GM21619 (cell line): ENCODE measurements around the gene TPM3.
A peak's percentile ranks its signal among the peaks of the same experiment; 100 is the strongest.
"Not testable (repeated sequence)": the region's sequence is repeated elsewhere in the genome, so short reads cannot be mapped to it uniquely, and the experiment has no call there.

Source experiments
- ATAC-seq: cut with Tn5 transposase; IDR thresholded peaks from one replicate; pipeline ENCODE4 v1.9.1; 2021; ENCODE audit not compliant: unreplicated experiment

The TPM3 gene

DNA sequence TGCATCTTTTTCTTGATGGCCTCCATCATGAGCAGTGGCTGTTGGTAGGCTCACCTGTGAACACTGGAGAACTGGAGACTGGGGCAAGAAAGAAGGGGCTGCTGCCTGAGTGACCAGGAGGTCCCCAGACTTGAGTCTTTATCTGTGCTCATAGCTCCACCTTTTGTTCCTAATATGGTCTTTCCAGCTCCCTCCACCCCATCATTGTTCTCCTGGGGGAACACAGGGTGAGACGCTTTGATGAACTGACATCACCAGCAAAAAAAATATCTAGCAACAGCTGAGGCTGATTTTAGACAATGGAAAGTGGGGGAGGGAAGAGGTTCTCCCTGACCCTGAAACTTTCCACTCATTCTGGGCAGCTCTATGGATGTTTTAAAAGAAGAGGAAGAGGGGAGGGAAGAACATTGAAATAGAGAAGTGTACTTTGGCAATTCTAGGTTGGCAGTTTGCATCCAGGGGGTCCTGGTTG is at the start of gene TPM3:
Gene TPM3, minus strand, starts transcription at position 111 of the 472 bp plus-strand sequence. Its CDS starts 82 bp downstream, at position 29.
- no peak for ATAC-seq

- ATAC-seq = no peak
Measured at GRCh38 chr1:154240294-154240833, 48.5 kb upstream of the TPM3 start.

GRCh38 chr1:154239491-154239890 is 47.6 kb upstream of the TPM3 start:
- no peak for ATAC-seq

DNA sequence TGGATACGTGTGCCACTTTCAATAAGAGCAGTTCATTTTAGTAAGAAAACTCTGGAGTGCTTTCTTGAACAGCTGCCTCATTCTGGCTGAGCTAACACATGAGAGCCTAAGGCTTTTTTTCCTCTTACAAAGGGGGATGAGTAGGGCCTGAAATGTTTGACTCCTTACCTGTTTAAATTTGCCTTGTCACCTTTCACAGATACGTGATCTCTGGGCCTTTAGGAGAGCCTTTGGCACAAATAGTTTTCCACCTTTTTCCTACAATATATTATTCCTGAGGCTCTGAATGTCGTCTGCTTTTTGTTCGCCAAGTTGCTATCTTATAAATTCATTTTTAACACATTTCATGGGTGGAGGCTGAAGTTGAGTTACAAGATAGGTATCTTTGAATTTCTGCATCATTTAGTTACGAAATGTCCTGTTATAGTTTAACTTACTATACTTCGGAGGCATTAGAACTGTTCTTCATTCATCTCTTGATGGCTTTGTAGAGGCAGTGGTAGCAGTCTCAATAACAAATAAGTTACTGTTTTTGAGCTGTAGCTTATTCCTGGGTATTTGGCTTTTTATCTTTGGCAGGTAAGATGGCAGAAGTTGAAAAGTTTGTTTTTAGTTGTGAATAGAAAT is 46.1 kb upstream of the TPM3 start:
- ATAC-seq = no peak

GRCh38 chr1:154237435-154237834 is 45.5 kb upstream of the TPM3 start:
- no peak for ATAC-seq

DNA sequence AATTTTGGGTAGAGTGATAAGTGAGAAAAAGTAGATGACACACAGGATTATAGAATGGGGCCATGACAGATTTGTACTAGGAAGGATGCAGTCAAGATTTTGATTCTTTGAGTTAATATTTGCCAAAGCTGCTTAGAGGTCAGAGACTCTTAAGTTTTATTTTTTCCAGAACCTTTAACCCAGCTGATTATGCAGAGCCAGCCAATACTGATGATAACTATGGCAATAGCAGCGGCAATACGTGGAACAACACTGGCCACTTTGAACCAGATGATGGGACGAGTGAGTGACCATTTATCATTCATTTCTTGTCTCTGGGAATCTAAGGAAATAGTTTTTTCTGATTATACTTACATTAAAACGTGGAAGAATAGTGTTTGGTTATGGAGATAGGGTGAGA is 45.0 kb upstream of the TPM3 start:
- no peak for ATAC-seq

DNA sequence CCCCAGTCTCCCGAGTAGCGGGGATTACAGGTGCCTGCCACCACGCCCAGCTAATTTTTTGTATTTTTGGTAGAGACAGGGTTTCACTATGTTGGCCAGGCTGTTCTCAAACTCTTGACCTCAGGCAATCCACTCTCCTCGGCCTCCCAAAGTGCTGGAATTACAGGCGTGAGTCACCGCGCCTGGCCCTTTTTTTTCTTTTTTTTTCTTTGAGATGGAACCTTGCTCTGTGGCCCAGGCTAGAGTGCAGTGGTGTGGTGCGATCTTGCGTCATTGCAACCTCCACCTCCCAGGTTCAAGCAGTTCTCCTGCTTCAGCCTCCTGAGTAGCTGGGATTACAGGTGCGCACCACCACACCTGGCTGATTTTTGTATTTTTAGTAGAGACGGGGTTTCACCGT is 41.2 kb upstream of the TPM3 start:
- not testable (repeated sequence) for ATAC-seq

DNA sequence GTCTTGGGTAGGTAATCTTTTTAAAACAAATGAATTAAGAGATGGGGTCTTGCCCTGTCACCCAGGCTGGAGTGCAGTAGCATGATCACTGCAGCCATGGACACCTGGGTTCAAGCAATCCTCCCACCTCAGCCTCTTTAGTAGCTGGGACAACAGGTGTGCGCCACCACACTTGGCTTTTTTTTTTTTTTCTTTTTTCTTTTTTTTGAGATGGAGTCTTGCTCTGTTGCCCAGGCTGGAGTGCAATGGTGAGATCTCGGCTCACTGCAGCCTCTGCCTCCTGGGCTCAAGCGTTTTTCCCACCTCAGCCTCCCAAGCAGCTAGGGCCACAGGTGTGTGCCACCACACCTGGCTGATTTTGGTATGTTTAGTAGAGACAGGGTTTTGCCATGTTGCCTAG is 39.2 kb upstream of the TPM3 start:
- not testable (repeated sequence) for ATAC-seq

DNA sequence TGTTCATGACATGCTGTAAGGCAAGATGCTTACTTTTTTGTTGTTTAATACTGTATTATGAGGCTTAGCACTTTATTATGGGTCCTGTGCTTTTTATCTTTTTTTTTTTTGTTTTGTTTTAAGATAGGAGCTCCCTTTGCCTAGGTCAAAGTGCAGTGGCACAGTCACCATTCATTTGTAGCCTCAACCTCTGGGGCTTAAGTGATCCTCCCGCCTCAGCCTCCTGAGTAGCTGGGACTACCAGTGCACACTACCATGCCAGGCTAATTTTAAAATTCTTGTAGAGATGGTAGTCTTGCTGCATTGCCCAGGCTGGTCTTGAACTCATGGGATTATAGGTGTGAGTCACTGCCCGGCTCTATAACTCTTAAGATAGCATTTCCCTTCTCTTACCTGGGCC is 33.5 kb upstream of the TPM3 start:
- ATAC-seq = no peak

- ATAC-seq = no peak
Measured at GRCh38 chr1:154223621-154224020, 31.7 kb upstream of the TPM3 start.

DNA sequence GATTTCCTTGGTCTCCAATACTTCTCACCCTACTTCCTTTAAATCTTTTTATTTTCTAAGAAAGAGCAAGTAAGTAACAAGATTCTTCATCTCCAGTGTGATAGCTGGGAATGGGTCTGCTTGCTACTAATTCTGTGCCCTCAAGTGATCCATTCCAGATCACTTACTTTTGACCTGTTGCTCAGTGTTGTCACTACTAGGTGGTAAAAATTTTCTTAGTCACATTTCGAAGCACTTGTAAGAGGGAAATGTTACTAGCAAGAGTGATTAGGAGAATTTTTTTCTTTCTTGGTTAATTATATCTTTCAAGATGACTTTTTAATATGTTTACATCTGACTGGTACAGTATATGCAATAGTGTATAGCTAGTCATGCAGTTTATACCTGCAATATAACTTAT is 31.0 kb upstream of the TPM3 start:
- no peak for ATAC-seq

DNA sequence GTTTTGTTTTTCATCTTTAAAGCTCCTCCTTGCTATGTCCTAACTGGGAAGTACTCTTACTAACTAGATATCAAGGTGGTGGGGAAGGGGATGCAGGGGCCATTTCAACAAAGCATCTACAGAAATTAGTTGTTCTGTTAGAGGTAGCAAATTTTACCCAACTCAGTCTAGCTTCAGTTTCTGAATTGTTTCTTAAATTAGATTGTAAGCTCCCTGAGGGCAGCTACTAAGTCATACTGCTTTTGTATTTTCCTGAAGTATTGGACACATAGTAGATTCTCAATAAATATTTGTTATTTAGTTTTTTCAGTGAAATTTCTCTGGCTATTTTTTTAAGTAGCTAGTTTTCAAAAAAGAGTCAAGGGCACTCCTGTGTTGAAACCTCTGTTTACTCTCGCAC is 30.6 kb upstream of the TPM3 start:
- no peak for ATAC-seq

- peak; percentile 14 for ATAC-seq
Measured at GRCh38 chr1:154221278-154222001, 29.5 kb upstream of the TPM3 start.

- no peak for ATAC-seq
Measured at GRCh38 chr1:154220970-154221277, 29.0 kb upstream of the TPM3 start.

- ATAC-seq = peak; percentile 86
Measured at GRCh38 chr1:154220071-154220969, 28.4 kb upstream of the TPM3 start, which contains the start of gene UBAP2L. Gene UBAP2L, plus strand, starts transcription at chr1:154220955. Its CDS starts 4,169 bp downstream, at chr1:154225124.

DNA sequence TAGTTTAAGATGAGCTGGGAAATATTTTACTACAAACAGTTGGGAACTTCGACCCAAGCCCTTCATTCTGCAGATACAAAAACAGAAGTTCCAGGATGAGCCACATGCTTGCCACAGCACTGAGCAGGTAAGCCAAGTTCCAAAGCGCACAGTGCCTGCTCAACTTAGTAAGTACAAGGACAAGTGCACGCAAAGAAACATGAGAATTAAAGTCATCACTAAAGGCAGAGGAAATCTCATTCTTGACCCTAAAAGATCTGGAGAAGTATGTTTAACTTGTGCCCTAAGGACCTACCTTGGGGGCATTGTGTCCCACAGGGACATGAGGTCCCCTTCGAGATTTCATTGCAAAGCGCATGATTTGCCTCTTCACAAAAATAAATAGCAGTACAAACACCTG is 27.6 kb upstream of the TPM3 start:
- no peak for ATAC-seq

DNA sequence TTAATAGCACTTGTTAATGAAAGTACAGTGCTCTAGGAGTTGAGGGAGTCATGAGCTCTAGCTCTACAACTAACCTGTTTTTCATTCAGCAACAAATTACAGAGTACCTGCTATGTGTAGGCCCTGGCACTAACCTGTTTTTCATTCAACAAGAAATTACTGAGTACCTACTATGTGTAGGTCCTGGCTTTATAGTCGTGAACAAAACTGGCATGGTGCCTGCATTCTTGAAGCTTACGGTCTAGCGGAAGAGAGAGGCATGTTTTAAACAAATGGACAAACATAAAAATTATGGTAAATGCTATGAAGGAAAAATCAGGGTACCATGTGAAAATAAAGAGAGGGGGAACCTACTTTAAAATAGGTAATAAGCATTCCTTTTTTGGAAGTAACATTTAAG is 26.6 kb upstream of the TPM3 start:
- ATAC-seq = no peak

GRCh38 chr1:154213274-154213673 is 21.4 kb upstream of the TPM3 start:
- no peak for ATAC-seq

DNA sequence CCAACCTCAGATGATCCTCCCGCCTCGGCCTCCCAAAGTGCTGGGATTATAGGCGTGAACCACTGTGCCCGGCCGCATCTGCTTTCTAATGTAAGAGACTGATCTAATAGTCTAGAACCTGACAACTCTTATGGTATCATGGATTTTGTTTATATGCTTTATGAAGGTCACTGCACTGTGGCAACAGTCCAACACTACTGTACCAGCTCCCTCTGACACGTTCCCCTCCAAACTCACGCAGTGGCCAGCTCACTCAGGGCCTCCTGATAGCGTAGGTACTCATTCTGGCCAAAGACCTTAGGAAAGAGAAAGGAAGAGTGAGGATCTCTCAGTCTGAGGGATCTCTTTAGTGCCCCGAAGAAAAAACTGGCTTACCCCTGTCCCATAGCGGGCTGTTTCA is 20.2 kb upstream of the TPM3 start:
- no peak for ATAC-seq

DNA sequence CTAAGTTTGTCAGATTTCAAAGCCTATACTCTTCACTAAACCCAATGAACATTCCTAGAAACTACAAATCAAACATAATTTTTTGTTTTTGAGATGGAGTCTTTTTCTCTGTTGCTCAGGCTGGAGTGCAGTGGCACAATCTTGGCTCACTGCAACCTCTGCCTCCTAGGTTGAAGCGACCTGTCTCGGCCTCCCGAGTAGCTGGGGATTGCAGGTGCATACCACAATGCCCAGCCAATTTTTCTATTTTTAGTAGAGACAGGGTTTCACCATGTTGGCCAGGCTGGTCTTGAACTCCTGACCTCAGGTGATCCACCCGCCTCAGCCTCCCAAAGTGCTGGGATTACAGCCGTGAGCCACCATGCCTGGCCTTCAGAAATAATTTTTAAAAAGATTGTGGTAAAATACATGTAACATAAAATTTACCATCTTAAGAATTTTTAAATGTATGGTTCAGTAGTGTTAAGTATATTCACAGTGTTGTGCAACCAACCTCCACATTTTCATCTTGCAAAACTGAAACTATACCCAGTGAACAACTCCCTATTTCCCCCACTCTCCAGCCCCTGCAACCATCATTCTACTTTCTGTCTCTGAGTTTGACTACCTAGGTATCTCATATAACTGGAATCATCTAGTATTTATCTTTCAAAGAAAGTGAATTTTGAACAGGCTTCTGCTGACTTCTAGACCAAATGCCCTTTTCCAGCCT is 16.9 kb upstream of the TPM3 start:
- ATAC-seq = no peak

DNA sequence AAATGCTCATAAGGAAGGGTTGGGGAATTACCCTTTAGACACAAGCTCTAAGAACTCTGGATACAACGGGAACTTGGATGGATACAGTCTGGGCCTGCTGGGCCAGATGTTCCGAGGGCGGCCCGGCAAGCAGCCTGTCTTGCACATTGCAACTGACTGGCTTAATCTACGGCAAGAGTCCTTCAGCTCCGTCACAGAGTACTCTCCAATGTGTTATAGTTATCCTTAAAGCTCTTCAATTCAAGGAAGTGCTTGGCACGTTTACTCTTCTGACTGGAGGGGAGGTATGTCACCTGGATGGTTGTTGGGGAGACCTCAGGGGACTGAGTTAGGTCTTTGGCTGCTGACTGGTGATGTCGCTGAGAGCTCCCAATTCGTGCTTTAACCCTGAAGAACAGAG is 15.4 kb upstream of the TPM3 start:
- no peak for ATAC-seq
